Left lobe of liver (tissue), 2 donors: ENCODE measurements around the gene ATOH8. TPM values are rescaled to one million over a fixed set of nuclear protein-coding genes. Genes with fewer than 3 reads are reported as not detected.

ENCODE experiments used
- ATAC-seq: fragments of 200-7000 bp; cut with Tn5 transposase; one replicate; pipeline ENCODE4 v1.9.1; 2020; ENCODE audit warnings: mild to moderate bottlenecking, moderate library complexity
- DNase-seq: peaks from one replicate; pipeline ENCODE4 v3.0.0-alpha.2; 2020; ENCODE audit warnings: low spot score
- total RNA-seq: library from RNA; stranded (reverse); gene quantifications from one replicate; pipeline ENCODE4 v1.2.1, GENCODE V29; 2021
- donor health status: DM: no; HTN: no; CAD: no; lungs with moderate emphysema.
- donor health status: DM: no; HTN: yes; CAD: no.

Gene ATOH8
- total RNA-seq, 1 donor from 2014 or later: 28.0 TPM

DNA sequence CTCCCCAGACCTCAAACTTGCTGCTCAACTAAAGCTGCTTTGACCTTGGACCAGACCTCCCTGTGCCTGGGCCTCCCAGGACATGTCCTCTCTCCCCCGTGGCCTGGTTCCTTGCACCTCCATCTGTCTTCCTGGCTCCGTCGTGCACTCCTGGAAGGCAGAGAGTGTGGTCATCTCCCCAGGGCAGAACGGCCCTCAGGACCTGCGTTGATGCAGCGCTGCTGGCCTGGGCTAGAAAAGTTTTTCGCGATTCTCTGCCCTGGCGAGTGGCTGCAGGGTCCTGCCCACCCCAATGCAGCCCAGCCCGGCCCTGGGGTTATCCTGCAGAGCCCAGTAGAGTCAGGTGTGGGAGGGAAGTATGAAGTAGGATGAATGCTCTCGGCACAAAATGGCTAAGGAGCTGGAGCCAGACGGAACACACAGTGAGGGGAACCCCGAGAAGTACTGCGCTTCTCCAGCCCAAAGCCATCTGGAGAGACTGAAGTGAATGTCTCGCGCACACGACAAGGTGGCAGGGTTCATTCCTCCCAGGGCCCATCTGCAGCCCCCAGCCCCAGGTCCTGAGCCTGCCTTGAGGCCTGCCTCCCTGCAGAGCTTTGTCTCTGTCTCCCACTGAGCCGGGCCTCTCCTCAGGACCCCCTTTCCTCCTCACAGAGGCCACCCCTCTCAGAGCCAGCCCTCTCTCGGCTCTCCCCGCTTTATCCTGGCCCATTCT lies 41.7 kb downstream of the ATOH8 start:
- no peak for DNase-seq
- no peak for ATAC-seq

GRCh38 chr2:85796046-85796340 lies 42.2 kb downstream of the ATOH8 start:
- ATAC-seq: no peak

GRCh38 chr2:85796341-85797262 lies 42.8 kb downstream of the ATOH8 start:
- no peak for ATAC-seq
- DNase-seq: no peak

More at GRCh38 chr2:85796046-85796340, 42.2 kb downstream of the ATOH8 start:
- no peak for DNase-seq

- ATAC-seq: no peak
- no peak for DNase-seq
These were observed 43.5 kb downstream of the ATOH8 start for GRCh38 chr2:85797263-85797660.

DNA sequence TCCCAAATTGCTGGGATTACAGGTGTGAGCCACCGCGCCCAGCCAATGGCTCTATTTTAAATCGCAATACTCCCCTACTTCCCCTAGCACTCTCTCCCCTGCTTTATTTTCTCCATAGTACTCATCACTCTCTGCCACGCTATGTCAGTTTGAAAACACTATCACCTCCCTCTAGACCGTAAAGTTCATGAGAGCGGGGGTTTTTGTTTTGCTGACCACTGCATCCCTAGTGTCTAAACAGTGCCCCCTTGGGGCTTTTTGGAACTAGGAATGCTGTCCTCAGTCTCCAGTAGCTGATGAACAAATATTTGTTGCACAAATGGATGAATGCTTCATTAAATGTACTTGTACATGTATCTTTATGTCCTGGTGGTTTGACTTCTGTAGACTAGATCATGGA lies 44.1 kb downstream of the ATOH8 start:
- peak; percentile 18 for ATAC-seq
- DNase-seq: no peak

GRCh38 chr2:85799215-85799956 lies 45.6 kb downstream of the ATOH8 start:
- peak; percentile 98 for DNase-seq
- peak; percentile 82 for ATAC-seq

- ATAC-seq (no peak), DNase-seq (peak; percentile 35)
These were observed 46.8 kb downstream of the ATOH8 start for GRCh38 chr2:85800586-85800985.

DNA sequence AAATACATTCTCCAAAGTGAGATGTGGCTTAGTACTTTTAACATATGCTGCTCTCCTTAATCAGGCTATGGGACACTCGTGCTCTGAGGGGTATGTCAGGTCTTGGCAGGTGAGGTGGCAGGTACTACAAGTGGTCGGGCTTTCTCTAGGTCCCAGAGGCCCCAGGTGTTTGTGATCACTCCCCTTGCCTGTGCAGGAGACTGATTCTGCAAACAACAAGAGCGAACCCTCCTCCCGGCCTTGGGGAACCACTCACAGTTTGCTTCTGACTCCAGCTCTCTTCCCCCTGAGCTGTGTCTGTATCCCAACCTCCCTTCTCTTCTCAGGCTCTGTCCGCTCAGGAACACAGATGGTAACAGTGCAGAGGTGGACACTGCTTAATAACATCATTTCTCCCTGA lies 48.1 kb downstream of the ATOH8 start:
- DNase-seq (peak; percentile 21), ATAC-seq (no peak)

GRCh38 chr2:85802354-85803103 lies 48.7 kb downstream of the ATOH8 start:
- ATAC-seq: no peak
- peak; percentile 26 for DNase-seq

DNA sequence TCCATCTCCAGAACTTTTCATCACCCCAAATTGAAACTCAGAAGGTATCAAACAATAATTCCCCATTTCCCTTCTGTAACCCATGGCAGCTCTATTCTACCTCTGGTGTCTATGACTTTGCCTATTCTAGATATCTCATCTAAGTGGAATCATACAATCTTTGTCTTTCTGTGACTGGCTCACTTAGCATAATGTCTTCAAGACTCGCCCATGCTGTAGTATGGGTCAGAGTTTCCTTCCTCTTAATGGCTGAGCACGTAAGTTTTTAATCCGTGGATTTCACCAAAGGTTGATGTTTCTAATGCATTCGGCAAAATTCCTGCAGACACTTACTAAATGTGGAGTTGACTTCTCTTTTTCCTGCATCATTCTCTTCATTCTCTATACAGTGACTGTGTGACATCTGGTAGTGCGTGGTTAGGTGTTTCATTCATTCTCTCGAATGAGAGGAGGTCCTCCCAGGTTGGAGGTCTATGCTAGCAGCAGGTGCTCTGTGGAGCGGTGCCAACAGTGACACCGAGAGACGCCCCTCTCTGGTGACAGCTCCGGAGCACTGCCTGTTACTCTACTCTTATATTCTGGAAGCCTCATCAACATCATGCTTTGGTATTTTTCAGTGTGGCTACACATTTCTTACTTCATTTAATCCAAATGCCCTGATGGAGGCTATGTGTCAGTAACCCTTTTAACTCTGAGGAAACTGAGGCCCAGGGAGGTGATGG lies 50.1 kb downstream of the ATOH8 start:
- ATAC-seq (no peak), DNase-seq (peak; percentile 26)

DNA sequence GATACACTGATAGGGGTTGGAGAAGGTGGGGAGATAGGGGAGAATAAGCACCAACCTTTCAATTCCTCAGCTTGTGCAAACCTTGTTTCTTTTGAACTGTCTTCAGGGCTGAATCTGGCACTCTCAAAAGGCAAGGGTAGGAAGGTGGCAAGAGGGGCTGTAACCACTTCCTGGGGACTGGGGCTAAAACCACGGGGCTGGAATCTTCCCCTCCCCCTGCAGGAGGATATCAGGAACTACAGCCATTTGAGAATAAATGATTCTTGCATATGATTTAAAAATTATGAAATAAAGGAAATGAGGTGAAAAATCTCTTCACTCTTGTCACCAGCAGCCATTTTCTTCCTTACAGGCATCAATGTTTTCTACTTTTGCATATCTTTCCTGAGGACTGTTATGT lies 50.8 kb downstream of the ATOH8 start:
- ATAC-seq (no peak), DNase-seq (peak; percentile 27)

DNA sequence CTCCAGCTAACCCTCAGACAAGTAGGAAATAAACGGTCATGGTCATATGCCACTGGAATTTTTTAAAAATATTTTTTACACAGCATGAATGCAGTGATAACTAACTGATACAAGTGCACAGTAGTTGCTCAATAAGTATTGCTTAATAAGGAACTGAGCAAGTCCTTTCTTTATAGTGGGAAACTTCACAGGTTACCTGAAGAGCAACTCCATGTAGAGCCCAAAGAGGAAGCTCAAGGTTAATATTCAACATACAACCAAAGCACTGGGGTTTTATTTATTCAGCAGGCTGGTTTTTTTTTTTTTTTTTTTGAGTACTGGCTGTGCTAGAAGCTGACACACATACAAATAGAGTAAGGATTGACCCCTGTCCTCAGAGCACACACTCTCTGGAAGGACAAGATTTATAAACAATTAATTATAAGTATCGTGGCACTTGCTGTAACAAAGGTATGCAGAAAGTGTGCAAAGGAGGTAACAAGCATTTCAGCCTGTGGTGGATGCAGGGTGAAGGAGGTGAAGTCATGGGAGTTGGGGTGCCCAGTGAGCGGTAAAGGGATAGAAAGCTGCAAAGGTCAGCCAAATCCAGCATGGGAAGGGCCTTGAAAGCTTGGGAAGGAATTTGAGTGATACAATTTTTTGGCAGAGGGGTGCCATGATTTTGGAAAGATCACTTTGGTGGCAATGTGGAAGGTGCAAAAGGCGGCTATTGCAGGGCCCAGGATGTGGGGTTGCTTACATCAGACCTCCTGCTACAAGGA lies 52.7 kb downstream of the ATOH8 start:
- peak; percentile 81 for ATAC-seq
- peak; percentile 77 for DNase-seq

GRCh38 chr2:85807756-85808155 lies 54.0 kb downstream of the ATOH8 start:
- DNase-seq: peak; percentile 43
- no peak for ATAC-seq

GRCh38 chr2:85810371-85811179 lies 56.8 kb downstream of the ATOH8 start:
- no peak for ATAC-seq
- peak; percentile 43 for DNase-seq

- DNase-seq (peak; percentile 43), ATAC-seq (no peak)
These were observed 57.6 kb downstream of the ATOH8 start for GRCh38 chr2:85811180-85812093.

DNA sequence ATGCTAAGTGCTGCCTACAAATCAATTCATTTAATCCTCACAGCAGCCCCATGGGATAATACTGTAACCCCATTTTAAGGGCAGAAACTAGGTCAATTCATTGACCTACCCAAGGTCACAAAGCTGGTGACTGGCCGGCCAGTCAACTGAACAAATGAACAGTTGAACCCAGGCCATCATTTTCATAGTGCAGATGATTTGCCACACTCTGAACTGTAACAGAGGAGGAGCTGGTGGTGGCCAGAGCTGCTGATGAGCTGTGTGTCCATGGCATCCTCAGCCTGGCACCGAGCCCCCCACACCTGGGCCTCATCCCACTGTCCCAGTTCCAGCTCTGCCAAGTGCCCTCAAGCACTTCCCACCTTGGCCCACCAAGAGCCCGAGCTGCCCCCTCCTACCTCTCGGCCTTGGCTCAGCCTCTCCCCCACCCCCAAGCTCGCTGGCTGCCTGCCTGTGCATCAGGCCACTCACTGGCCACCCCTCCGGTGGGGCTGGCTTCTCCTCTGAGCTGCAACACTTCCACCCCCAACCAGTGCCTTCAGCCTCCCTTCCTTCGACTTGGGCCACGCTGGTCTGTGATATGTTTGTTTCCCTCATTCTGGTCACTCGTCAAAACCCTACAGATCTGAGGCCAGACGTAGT lies 58.4 kb downstream of the ATOH8 start:
- no peak for ATAC-seq
- DNase-seq: peak; percentile 46
